NCI-H2171 (cell line): ENCODE measurements around the gene C6orf89.

Experiments used
- DNase-seq: peaks from one replicate; lab custom pipeline; 2025; lab: John Stamatoyannopoulos, UW

C6orf89 gene

DNA sequence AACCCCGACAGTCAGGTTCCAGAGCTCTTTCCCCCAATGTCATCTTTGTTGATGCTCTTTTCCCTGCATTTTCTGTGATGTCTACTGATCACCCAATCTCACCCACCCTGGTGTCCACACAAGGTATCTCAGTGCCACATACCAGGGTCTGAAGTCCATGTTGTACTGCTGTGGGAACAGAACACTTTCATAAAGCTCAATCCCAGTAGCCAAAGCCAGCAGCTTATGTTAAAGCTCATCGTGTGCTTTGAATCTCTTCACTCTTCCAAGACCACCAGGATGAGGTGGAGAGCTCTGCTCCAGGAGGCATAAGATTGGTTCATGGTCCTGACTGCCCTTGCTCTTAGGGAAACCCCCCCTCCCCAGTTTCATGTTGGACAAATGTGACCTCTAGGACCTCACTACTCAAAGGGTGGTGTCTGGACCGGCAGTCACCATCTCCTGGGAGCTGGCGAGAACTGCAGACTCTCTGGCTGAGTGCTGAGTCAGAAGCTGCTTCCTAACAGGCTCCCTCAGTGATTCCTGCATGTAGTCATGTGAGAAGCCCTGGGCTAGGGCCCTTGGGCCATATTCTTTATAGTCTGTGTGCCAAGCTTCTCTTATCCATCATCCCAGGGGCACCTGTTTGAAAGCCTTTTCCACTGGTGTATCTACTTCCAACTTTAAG, 33.1 kb upstream of the C6orf89 start:
- no peak for DNase-seq

GRCh38 chr6:36853325-36853724, 32.4 kb upstream of the C6orf89 start:
- DNase-seq: no peak

DNA sequence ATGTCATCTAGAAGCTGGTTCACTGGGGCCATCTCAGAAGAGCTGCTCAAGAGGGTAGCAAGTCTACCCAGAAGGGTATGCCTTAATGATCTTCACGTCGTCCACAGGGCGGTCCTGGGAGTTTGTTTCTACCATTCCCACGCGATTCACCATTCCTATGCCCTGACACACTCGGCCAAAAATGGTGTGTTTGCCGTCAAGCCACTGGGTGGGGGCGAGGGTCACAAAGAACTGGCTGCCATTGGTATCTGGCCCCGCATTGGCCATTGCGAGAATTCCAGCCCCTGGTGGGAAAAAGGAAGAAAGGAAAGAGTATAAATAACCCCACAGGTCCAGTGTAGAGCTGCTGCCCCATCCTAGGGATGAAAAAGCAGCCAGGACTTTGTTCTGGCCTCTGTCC, 30.0 kb upstream of the C6orf89 start:
- no peak for DNase-seq

- DNase-seq: no peak
Measured at GRCh38 chr6:36856277-36856676, 29.5 kb upstream of the C6orf89 start.

DNA sequence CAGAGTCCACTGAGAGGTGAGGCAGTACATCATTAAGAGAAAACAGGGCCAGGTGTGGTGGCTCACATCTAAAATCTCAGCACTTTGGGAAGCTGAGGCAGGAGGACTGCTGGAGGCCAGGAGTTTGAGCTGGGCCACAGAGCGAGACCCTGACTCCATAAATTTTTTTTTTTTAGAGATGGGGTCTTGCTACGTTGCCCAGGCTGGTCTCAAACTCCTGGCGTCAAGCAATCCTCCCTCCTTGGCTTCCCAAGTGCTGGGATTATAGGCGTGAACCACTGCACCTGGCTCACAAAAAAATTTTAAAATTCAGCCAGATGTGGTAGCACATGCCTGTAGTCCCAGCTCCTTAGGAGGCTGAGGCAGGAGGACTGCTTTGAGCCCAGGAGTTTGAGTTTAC, 28.4 kb upstream of the C6orf89 start:
- no peak for DNase-seq

DNA sequence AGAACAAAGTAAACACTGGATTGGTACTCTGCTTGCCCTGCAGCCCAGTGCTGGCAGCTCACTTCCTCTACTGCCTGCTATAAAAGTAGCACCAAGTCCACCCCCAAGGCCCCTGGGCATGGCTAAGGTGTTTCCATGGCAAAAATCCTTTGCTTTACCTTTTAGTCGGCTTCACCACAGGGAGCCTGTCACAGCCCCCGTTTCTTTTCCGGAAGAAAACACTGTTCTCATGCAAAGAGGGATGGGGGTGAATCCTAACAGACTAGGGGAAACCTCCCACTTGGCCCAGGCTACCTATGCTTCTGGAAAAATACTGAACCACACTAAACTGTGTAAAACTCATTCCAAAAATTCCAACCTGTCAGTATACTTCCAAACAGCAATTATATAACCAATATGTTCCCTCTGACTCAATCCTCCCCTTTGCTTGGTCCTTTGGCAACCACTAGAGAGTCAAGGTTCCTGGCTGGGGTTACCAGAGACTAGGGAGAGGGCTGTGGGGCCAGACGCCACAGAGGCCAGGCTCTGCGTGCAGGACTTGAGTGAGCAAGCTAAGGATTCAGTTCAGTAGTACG, 27.3 kb upstream of the C6orf89 start:
- DNase-seq: no peak

- no peak for DNase-seq
Measured at GRCh38 chr6:36860126-36860525, 25.6 kb upstream of the C6orf89 start.

DNA sequence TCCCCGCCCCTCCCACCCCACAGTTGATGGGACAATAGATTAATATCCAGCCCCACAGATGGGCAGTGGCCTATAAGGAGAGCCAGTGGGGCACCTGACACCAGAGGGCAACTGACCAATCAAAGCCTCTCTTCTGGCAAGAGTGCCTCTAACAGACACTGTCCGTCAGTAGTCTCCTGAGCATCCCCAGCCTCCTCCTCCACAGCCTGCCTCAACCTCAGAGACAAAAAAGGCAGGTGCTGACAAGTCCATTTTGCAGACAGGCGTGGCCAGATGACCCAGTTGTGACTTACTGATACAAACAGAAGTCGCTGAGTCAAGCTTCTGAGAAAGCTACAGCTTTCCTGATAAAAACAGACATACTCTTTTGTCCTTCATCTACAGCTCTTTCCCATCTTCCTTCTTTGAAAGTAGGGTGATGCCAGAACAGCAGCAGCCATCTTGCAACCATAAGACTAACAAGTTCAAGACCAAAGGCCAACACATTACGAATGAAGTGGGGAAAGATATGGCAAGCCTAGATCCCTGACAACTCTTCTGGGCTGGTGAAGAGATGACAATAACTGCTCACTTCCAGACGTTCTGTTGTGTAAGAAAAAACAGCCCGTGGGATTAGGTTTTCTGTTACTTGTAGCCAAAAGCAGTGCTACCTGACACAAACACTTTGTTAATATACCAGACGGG, 23.4 kb upstream of the C6orf89 start:
- DNase-seq: no peak

GRCh38 chr6:36862848-36863382, 22.8 kb upstream of the C6orf89 start:
- DNase-seq: no peak

GRCh38 chr6:36863670-36864540, 21.8 kb upstream of the C6orf89 start:
- no peak for DNase-seq

GRCh38 chr6:36865835-36866234, 19.9 kb upstream of the C6orf89 start:
- DNase-seq: no peak

GRCh38 chr6:36867471-36868224, 18.1 kb upstream of the C6orf89 start:
- no peak for DNase-seq

- no peak for DNase-seq
Measured at GRCh38 chr6:36871686-36872085, 14.1 kb upstream of the C6orf89 start.

DNA sequence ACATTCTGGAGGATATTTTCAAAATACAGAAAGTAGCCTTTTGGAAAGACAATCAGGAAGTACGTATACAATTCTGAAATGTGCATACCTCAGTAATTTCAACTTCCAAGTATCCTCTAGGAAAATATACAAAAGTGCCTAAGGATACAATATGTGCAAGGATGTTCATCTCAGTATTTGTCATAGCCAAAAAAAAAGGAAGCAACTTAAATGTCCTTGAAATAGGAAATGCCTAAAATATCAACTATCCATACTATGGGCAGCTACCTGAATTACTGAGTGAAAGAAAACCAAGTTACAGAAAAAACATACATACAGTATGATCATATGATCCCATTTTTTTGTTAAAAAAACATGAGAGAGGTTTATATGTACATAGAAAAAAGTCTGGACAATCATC, 12.6 kb upstream of the C6orf89 start:
- no peak for DNase-seq

DNA sequence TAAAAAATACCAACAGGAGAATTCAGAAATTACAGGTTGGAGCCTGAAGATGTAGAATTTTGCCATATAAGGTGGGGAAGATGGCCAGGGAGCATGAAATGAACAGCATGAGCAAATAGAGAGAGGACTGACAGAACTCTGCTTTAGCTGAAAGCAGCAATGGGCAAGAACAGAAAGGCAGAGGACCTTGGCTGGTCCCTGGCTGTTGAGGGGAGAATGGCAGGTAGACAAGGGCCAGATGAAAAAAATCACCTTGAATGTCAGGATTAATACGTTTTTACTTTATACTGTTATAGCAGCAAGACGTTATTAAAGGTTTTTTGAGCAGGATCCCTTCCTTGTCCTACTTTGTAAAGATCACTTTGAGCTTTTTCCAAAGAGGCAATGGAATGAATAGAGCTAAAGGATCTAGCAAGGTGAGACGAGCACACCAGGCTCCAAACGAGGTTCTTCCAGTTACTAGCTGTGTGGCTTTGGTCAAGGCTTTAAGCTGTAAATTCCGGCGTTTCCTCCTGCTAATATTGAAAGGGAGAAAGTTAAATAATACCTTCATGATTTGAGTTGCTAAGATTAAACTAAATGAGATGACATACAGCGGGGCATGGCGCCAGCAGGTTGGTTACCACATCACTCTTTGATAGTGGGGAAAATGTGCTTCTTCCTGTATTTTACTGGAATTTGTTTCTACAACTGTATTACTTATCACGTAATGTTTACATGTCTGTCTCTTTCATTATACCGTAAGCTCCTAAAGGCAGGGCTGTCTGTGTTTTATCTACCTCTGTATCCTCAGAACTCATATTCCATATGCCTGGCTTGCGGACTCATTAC, 11.9 kb upstream of the C6orf89 start:
- DNase-seq: no peak

- peak; percentile 97 for DNase-seq
Measured at GRCh38 chr6:36874443-36875249, 11.1 kb upstream of the C6orf89 start, which contains the start of gene PPIL1. Gene PPIL1, minus strand, starts transcription at chr6:36874803. Its CDS starts 31 bp downstream, at chr6:36874772.

GRCh38 chr6:36875250-36875633, 10.5 kb upstream of the C6orf89 start:
- no peak for DNase-seq

GRCh38 chr6:36884610-36885009, 1.1 kb upstream of the C6orf89 start:
- DNase-seq: no peak

GRCh38 chr6:36886950-36887618, 1.3 kb downstream of the C6orf89 start:
- no peak for DNase-seq
